ENCODE results near the gene MAPK1.
A peak's percentile ranks its signal among the peaks of the same experiment; 100 is the strongest.
"Not testable (repeated sequence)": the region's sequence is repeated elsewhere in the genome, so short reads cannot be mapped to it uniquely, and the experiment has no call there.

The MAPK1 gene

GRCh38 chr22:21896275-21896674 is 28.8 kb upstream of the MAPK1 start:
- not testable (repeated sequence) for H3K4me1 ChIP-seq (ENCODE audit: insufficient read depth, low read length); H3K36me3 ChIP-seq (ENCODE audit: insufficient read depth, low read length); H3K9ac ChIP-seq (ENCODE audit: low read depth, low read length); H3K9me3 ChIP-seq (ENCODE audit: control insufficient read depth, insufficient read depth, low read length)

- Histone ChIP-seq H3K4me1 (ENCODE audit: insufficient read depth, low read length) (no peaks in the 10 kb centered on the region), H3K9me3 (ENCODE audit: control insufficient read depth, insufficient read depth, low read length) (no peaks in the 10 kb centered on the region), H3K36me3 (ENCODE audit: insufficient read depth, low read length) (no peaks in the 10 kb centered on the region), H3K9ac (ENCODE audit: low read depth, low read length) (no peak overlapping the region)
These were observed 27.4 kb upstream of the MAPK1 start for GRCh38 chr22:21894799-21895198.

GRCh38 chr22:21889251-21889990 is 22.0 kb upstream of the MAPK1 start:
- Histone ChIP-seq H3K4me1 (ENCODE audit: insufficient read depth, low read length) (no peaks in the 10 kb centered on the region), H3K9ac (ENCODE audit: low read depth, low read length) (no peak overlapping the region), H3K9me3 (ENCODE audit: control insufficient read depth, insufficient read depth, low read length) (no peaks in the 10 kb centered on the region), H3K36me3 (ENCODE audit: insufficient read depth, low read length) (no peaks in the 10 kb centered on the region)

GRCh38 chr22:21887841-21888240 is 20.4 kb upstream of the MAPK1 start:
- no peaks in the 10 kb centered on the region for H3K4me1 ChIP-seq (ENCODE audit: insufficient read depth, low read length)
- H3K36me3 ChIP-seq (ENCODE audit: insufficient read depth, low read length) = no peaks in the 10 kb centered on the region
- no peak overlapping the region for H3K9ac ChIP-seq (ENCODE audit: low read depth, low read length)
- no peaks in the 10 kb centered on the region for H3K9me3 ChIP-seq (ENCODE audit: control insufficient read depth, insufficient read depth, low read length)

GRCh38 chr22:21883930-21884329 is 16.5 kb upstream of the MAPK1 start:
- H3K9me3 ChIP-seq (ENCODE audit: control insufficient read depth, insufficient read depth, low read length); H3K36me3 ChIP-seq (ENCODE audit: insufficient read depth, low read length); H3K9ac ChIP-seq (ENCODE audit: low read depth, low read length); H3K4me1 ChIP-seq (ENCODE audit: insufficient read depth, low read length): not testable (repeated sequence)

- not testable (repeated sequence) for H3K9ac ChIP-seq (ENCODE audit: low read depth, low read length); H3K4me1 ChIP-seq (ENCODE audit: insufficient read depth, low read length); H3K36me3 ChIP-seq (ENCODE audit: insufficient read depth, low read length); H3K9me3 ChIP-seq (ENCODE audit: control insufficient read depth, insufficient read depth, low read length)
These were observed 15.4 kb upstream of the MAPK1 start for GRCh38 chr22:21882754-21883333.

- Histone ChIP-seq H3K9ac (ENCODE audit: low read depth, low read length) (no peak overlapping the region), H3K36me3 (ENCODE audit: insufficient read depth, low read length) (no peaks in the 10 kb centered on the region), H3K4me1 (ENCODE audit: insufficient read depth, low read length) (no peaks in the 10 kb centered on the region), H3K9me3 (ENCODE audit: control insufficient read depth, insufficient read depth, low read length) (no peaks in the 10 kb centered on the region)
These were observed 14.7 kb upstream of the MAPK1 start for GRCh38 chr22:21881841-21882753.

GRCh38 chr22:21876486-21877176 is 9.2 kb upstream of the MAPK1 start:
- H3K9ac ChIP-seq (ENCODE audit: low read depth, low read length) = no peak overlapping the region
- no peaks in the 10 kb centered on the region for H3K36me3 ChIP-seq (ENCODE audit: insufficient read depth, low read length)

GRCh38 chr22:21874953-21875352 is 7.5 kb upstream of the MAPK1 start:
- H3K36me3 ChIP-seq (ENCODE audit: insufficient read depth, low read length); H3K9ac ChIP-seq (ENCODE audit: low read depth, low read length); H3K4me1 ChIP-seq (ENCODE audit: insufficient read depth, low read length); H3K9me3 ChIP-seq (ENCODE audit: control insufficient read depth, insufficient read depth, low read length): not testable (repeated sequence)

More at GRCh38 chr22:21876486-21877176, 9.2 kb upstream of the MAPK1 start:
- H3K4me1 ChIP-seq (ENCODE audit: insufficient read depth, low read length) = no peaks in the 10 kb centered on the region
- H3K9me3 ChIP-seq (ENCODE audit: control insufficient read depth, insufficient read depth, low read length) = no peaks in the 10 kb centered on the region

- no peak overlapping the region for H3K9ac ChIP-seq (ENCODE audit: low read depth, low read length)
- peaks cover under 1% of the 10 kb centered on the region; the same call in 1 of the 2 replicates for H3K4me1 ChIP-seq (ENCODE audit: insufficient read depth, low read length)
- H3K9me3 ChIP-seq (ENCODE audit: control insufficient read depth, insufficient read depth, low read length) = no peaks in the 10 kb centered on the region
- H3K36me3 ChIP-seq (ENCODE audit: insufficient read depth, low read length) = no peaks in the 10 kb centered on the region
These were observed 6.2 kb upstream of the MAPK1 start for GRCh38 chr22:21873619-21874018.

GRCh38 chr22:21872741-21873140 is 5.3 kb upstream of the MAPK1 start:
- H3K9me3 ChIP-seq (ENCODE audit: control insufficient read depth, insufficient read depth, low read length); H3K9ac ChIP-seq (ENCODE audit: low read depth, low read length); H3K36me3 ChIP-seq (ENCODE audit: insufficient read depth, low read length); H3K4me1 ChIP-seq (ENCODE audit: insufficient read depth, low read length): not testable (repeated sequence)

- Histone ChIP-seq H3K9ac (ENCODE audit: low read depth, low read length) (peak overlapping the region; percentile 100; the same call in 1 of the 2 replicates), H3K36me3 (ENCODE audit: insufficient read depth, low read length) (no peaks in the 10 kb centered on the region), H3K4me1 (ENCODE audit: insufficient read depth, low read length) (peaks cover 16% of the 10 kb centered on the region), H3K9me3 (ENCODE audit: control insufficient read depth, insufficient read depth, low read length) (no peaks in the 10 kb centered on the region)
These were observed 1.2 kb upstream of the MAPK1 start for GRCh38 chr22:21868651-21869050.

- H3K36me3 ChIP-seq (ENCODE audit: insufficient read depth, low read length) = no peaks in the 10 kb centered on the region
- no peaks in the 10 kb centered on the region for H3K9me3 ChIP-seq (ENCODE audit: control insufficient read depth, insufficient read depth, low read length)
- H3K4me1 ChIP-seq (ENCODE audit: insufficient read depth, low read length) = peaks cover 18% of the 10 kb centered on the region
- peak overlapping the region; percentile 100 for H3K9ac ChIP-seq (ENCODE audit: low read depth, low read length)
These were observed 465 bp downstream of the MAPK1 start for GRCh38 chr22:21866833-21867527.

- H3K9ac ChIP-seq (ENCODE audit: low read depth, low read length) = peak overlapping the region; percentile 22; the same call in 1 of the 2 replicates
- no peaks in the 10 kb centered on the region for H3K36me3 ChIP-seq (ENCODE audit: insufficient read depth, low read length)
- H3K4me1 ChIP-seq (ENCODE audit: insufficient read depth, low read length) = peaks cover 26% of the 10 kb centered on the region
- H3K9me3 ChIP-seq (ENCODE audit: control insufficient read depth, insufficient read depth, low read length) = no peaks in the 10 kb centered on the region
These were observed 2.4 kb downstream of the MAPK1 start for GRCh38 chr22:21865041-21865440.
